Mucosa of stomach (tissue), 1 donor: Measurements from ENCODE around the gene TRIM39.

Experiments used
- H3K27me3 ChIP-seq: one replicate; pipeline ENCODE4 v1.7.0; 2013; ENCODE audit warnings: mild to moderate bottlenecking, low read length; ENCODE audit not compliant: control insufficient read depth, insufficient read depth
- H3K36me3 ChIP-seq: one replicate; pipeline ENCODE4 v1.7.0; 2013; ENCODE audit warnings: low read length; ENCODE audit not compliant: control insufficient read depth, insufficient read depth
- H3K4me1 ChIP-seq: one replicate; pipeline ENCODE4 v1.7.0; 2013; ENCODE audit warnings: mild to moderate bottlenecking, low read length; ENCODE audit not compliant: control insufficient read depth, insufficient read depth
- H3K4me3 ChIP-seq: one replicate; pipeline ENCODE4 v1.7.0; 2013; ENCODE audit warnings: low read length
- H3K9ac ChIP-seq: one replicate; pipeline ENCODE4 v1.7.0; 2013; ENCODE audit warnings: mild to moderate bottlenecking, low read length, moderate library complexity
- H3K9me3 ChIP-seq: one replicate; pipeline ENCODE4 v1.7.0; 2013; ENCODE audit warnings: mild to moderate bottlenecking, low read length, moderate library complexity; ENCODE audit not compliant: control insufficient read depth
- donor health status: Pancreatic carcinoma.

Gene TRIM39

GRCh38 chr6:30386166-30386565 is 59.4 kb downstream of the TRIM39 start:
- no peaks in the 10 kb centered on the region for H3K36me3 ChIP-seq
- no peak overlapping the region for H3K9ac ChIP-seq
- peaks cover 2% of the 10 kb centered on the region for H3K27me3 ChIP-seq
- H3K4me3 ChIP-seq, result no peak overlapping the region
- H3K4me1 ChIP-seq, result no peaks in the 10 kb centered on the region
- H3K9me3 ChIP-seq, result no peaks in the 10 kb centered on the region

GRCh38 chr6:30391240-30391639 is 64.5 kb downstream of the TRIM39 start:
- Histone ChIP-seq H3K36me3 (no peaks in the 10 kb centered on the region), H3K9ac (no peak overlapping the region), H3K4me3 (no peak overlapping the region), H3K9me3 (no peaks in the 10 kb centered on the region), H3K4me1 (no peaks in the 10 kb centered on the region), H3K27me3 (peaks cover 16% of the 10 kb centered on the region)
